ENCODE data around the gene HAND2.

The HAND2 gene

DNA sequence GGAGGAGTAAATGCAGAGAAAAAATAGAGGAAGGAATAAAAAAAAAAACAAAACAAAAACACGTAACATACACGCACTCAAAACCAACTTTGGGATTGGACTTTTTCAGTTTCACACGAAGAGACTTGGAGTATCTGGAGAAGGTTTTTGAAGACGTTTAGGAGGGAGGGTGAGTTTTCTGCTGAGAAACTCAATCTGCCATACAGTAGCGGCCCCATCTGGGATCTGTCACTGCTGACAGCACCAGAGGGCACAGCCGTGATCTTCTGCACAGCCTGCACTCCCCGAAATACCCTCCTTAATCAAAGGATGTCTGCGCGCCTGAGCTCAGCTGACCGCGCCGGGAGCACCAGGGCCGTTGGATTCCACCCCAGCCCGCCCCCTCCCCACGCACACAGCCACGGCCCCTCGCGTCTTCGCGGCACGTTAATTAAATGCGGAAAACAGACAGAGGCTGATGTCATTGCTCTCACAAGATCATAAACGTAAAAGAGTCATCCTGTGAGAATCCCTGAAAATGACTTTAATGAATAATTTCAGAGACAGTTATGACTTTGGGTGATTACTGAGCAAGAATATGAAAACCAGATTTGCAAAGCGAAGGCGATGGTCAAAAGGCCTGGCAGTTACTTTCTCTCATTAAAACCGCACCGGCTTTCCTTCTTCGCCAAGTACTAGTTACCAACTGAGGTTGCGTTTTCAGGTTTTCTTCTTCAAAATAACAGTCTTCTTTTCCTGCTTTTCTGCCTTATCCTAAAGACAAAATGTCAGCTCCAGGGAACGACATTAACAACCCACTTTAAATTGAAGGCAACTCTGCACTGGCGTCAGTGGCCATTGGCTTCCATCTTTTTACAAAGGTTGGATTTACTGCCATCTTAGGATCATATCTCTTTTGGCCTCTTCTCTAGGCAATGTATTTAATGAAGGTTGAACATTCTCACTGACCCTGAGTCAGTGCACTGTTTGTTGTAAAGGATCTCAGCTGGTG is 10.6 kb downstream of the HAND2 start:
- no peak overlapping the region for H3K4me3 ChIP-seq (ENCODE audit: low read depth, low read length)
- no peak for DNase-seq (ENCODE audit: low read depth)
- TF ChIP-seq, protein P1, sequence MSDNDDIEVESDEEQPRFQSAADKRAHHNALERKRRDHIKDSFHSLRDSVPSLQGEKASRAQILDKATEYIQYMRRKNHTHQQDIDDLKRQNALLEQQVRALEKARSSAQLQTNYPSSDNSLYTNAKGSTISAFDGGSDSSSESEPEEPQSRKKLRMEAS (IDR thresholded peaks at IDR 0.05; ENCODE audit: low read depth, low read length), result no peak
- TF ChIP-seq MYC (IDR thresholded peaks at IDR 0.05; ENCODE audit: low read depth, low read length) (no peak), POLR2A (IDR thresholded peaks at IDR 0.05; ENCODE audit: extremely low read depth, insufficient read length) (no peak), CTCF (IDR thresholded peaks at IDR 0.05; ENCODE audit: low read depth, low read length) (no peak)

DNA sequence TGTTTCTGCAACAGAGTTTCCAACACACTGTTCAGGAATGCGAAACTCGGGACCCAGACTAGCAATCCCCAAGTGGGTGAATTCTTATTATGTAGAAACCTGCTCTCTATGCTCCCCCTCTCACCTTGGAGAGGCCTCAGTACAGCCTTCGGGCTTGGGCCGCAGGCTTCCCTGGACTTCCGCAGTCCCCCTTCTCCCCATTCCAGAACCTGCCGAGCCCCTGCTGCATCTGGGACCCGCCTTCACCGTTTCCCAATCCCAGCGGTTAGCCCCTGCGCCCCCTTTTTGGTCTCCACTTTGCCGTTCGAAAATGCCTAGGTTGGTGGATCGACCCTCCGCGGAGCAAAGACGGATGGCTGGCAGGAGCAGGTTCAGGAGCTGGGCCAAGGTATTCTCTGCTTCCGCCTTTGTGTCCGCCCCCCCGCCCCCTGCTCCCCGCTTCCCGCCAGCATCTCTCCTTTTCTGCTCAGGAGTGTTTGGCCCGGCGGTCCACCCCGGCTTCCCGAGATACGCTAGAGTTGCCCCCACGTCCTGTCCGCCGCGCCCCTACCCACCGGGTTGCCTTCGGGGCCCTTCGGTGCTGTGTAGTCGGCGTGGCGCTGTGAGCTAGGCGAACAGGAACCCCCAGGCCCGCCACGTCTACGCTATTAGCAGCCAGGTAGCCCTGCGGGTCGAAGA is 11.5 kb downstream of the HAND2 start:
- no peak overlapping the region for H3K4me3 ChIP-seq (ENCODE audit: low read depth, low read length)
- no peak for TF ChIP-seq POLR2A (IDR thresholded peaks at IDR 0.05; ENCODE audit: extremely low read depth, insufficient read length)
- TF ChIP-seq CTCF (IDR thresholded peaks at IDR 0.05; ENCODE audit: low read depth, low read length), result no peak
- TF ChIP-seq, protein P1 (IDR thresholded peaks at IDR 0.05; ENCODE audit: low read depth, low read length), result no peak
- no peak for TF ChIP-seq MYC (IDR thresholded peaks at IDR 0.05; ENCODE audit: low read depth, low read length)
- DNase-seq (ENCODE audit: low read depth), result no peak

GRCh38 chr4:173517781-173518424 is 12.1 kb downstream of the HAND2 start:
- TF ChIP-seq, protein P1 (IDR thresholded peaks at IDR 0.05; ENCODE audit: low read depth, low read length), result no peak
- no peak for TF ChIP-seq MYC (IDR thresholded peaks at IDR 0.05; ENCODE audit: low read depth, low read length)
- TF ChIP-seq CTCF (IDR thresholded peaks at IDR 0.05; ENCODE audit: low read depth, low read length), result no peak
- TF ChIP-seq POLR2A (IDR thresholded peaks at IDR 0.05; ENCODE audit: extremely low read depth, insufficient read length), result no peak
- DNase-seq (ENCODE audit: low read depth), result peak; percentile 50
- H3K4me3 ChIP-seq (ENCODE audit: low read depth, low read length), result no peak overlapping the region

GRCh38 chr4:173516621-173517524 is 13.2 kb downstream of the HAND2 start:
- TF ChIP-seq POLR2A (IDR thresholded peaks at IDR 0.05; ENCODE audit: extremely low read depth, insufficient read length), result no peak
- no peak for TF ChIP-seq CTCF (IDR thresholded peaks at IDR 0.05; ENCODE audit: low read depth, low read length)
- TF ChIP-seq MYC (IDR thresholded peaks at IDR 0.05; ENCODE audit: low read depth, low read length), result no peak
- TF ChIP-seq, protein P1 (IDR thresholded peaks at IDR 0.05; ENCODE audit: low read depth, low read length), result no peak
- DNase-seq (ENCODE audit: low read depth), result no peak
- H3K4me3 ChIP-seq (ENCODE audit: low read depth, low read length), result no peak overlapping the region

DNA sequence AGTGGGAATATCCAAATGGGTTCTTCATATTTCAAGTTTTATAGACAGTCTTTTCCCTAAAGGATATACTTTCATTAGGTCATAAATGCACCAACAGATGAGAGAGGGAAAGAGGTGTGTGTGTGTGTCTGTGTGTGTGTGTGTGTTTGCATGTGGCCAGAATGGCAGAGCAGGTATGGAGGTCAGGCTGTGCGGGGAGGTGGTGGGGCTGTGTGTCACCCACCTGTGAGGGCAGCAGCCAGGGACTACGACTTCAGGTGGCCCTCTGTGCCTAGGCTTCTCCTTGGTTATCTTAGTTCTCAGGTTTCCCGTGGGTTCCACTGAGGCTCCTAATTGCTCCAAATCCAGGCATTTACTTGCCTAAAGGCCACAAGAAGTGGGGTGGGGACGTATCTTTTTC is 14.6 kb downstream of the HAND2 start:
- no peak overlapping the region for H3K4me3 ChIP-seq (ENCODE audit: low read depth, low read length)
- TF ChIP-seq CTCF (IDR thresholded peaks at IDR 0.05; ENCODE audit: low read depth, low read length), result no peak
- no peak for TF ChIP-seq MYC (IDR thresholded peaks at IDR 0.05; ENCODE audit: low read depth, low read length)
- TF ChIP-seq POLR2A (IDR thresholded peaks at IDR 0.05; ENCODE audit: extremely low read depth, insufficient read length), result no peak
- TF ChIP-seq, protein P1 (IDR thresholded peaks at IDR 0.05; ENCODE audit: low read depth, low read length), result no peak
- no peak for DNase-seq (ENCODE audit: low read depth)

All from NB4 (cell line).